BLaER1 (cell line): ENCODE measurements around the gene GALNT6.

ENCODE experiments used
- H3K27ac ChIP-seq: shearing (Covaris generic); formaldehyde crosslinking; 2 replicates; pipeline ENCODE4 v1.8.1; 2022
- H3K27me3 ChIP-seq: shearing (Covaris generic); formaldehyde crosslinking; 2 replicates; pipeline ENCODE4 v1.8.1; 2022
- H3K36me3 ChIP-seq: shearing (Covaris generic); formaldehyde crosslinking; 2 replicates; pipeline ENCODE4 v1.8.1; 2022
- H3K4me1 ChIP-seq: shearing (Covaris generic); formaldehyde crosslinking; 2 replicates; pipeline ENCODE4 v1.8.1; 2022
- H3K4me2 ChIP-seq: shearing (Covaris generic); formaldehyde crosslinking; 2 replicates; pipeline ENCODE4 v1.8.1; 2022
- H3K4me3 ChIP-seq: shearing (Covaris generic); formaldehyde crosslinking; 2 replicates; pipeline ENCODE4 v1.8.1; 2022
- H3K9ac ChIP-seq: shearing (Covaris generic); formaldehyde crosslinking; 2 replicates; pipeline ENCODE4 v1.8.1; 2022
- H3K9me3 ChIP-seq: shearing (Covaris generic); formaldehyde crosslinking; 2 replicates; pipeline ENCODE4 v1.8.1; 2022
- H4K20me1 ChIP-seq: shearing (Covaris generic); formaldehyde crosslinking; 2 replicates; pipeline ENCODE4 v1.8.1; 2022
- Cebpa-rat ChIP-seq: shearing (Covaris generic); IDR thresholded peaks from 2 replicates; pipeline ENCODE4 v1.8.1; 2022

GALNT6 gene

DNA sequence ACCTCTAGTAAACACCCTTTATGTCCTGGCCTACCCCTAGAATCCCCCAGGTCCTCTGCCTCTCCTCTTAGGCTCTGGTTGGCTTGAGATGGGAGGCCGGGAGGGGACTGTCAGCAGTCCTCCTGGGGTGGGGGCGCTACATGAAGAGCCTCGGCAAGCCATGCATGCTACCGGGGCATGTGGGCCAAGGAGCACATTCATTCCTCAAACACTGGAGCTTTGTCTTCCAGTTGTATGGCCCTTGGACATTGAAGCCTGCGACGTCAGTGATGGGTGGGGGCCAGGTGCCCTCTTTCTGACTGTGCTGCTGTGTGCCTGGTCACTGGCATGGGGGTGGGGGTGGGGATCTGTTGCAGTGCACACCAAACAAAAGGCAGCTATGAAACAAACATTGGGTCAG, 28.9 kb downstream of the GALNT6 start:
- peaks cover 15% of the 10 kb centered on the region; the same call in 1 of the 2 replicates for H3K27me3 ChIP-seq
- TF ChIP-seq Cebpa-rat, result no peak
- no peak overlapping the region for H3K9ac ChIP-seq
- no peaks in the 10 kb centered on the region for H3K36me3 ChIP-seq
- H3K4me3 ChIP-seq, result no peak overlapping the region
- H3K4me2 ChIP-seq, result no peak overlapping the region
- H3K27ac ChIP-seq, result no peak overlapping the region
- H4K20me1 ChIP-seq, result no peaks in the 10 kb centered on the region; the same call in 1 of the 2 replicates
- no peaks in the 10 kb centered on the region for H3K9me3 ChIP-seq
- H3K4me1 ChIP-seq, result peaks cover 15% of the 10 kb centered on the region

DNA sequence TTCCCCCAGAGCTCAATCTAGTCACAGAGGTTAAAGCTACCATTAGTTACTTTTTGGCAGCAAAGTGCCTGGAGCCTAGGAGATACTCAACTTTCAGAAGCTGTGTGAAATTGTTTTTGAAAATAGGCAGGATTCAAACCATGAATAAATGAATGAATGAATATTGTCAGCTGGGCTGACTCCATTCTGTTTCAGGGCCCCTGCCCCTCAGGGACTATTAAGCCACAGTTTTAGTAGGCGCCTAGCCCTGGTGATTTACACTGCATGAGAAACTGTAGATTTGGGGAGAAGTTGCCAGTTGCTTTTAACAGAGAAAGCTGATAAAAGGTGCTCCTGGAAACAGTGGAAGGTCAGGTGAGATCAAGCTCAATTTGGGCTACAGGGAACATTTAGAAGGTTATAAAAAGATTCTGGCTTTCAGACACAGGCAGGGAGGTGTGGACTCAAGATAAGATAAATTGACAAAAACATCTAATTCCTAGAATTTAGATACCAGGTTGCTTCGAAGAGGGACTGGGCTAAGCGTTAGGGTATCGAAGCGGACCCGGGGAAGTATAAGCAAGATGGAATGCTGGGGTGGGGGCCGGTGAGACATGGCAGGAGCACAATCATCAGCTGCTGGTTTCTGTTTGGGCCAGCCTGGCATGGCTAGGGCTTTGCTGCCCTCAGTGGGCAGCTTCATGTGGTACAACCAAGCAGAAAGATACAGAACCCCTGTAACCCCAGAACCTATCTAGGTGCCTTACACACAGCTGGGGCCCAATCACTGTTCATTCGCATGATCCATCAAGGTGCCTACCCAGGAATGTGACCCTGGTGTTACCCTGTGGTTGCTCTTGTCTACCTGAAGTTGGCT, 29.8 kb downstream of the GALNT6 start:
- Histone ChIP-seq H4K20me1 (no peaks in the 10 kb centered on the region; the same call in 1 of the 2 replicates), H3K9me3 (no peaks in the 10 kb centered on the region), H3K4me1 (peaks cover 21% of the 10 kb centered on the region), H3K27me3 (peaks cover 9% of the 10 kb centered on the region; the same call in 1 of the 2 replicates), H3K36me3 (no peaks in the 10 kb centered on the region), H3K4me2 (no peak overlapping the region), H3K4me3 (no peak overlapping the region), H3K9ac (no peak overlapping the region), H3K27ac (no peak overlapping the region)
- no peak for TF ChIP-seq Cebpa-rat

DNA sequence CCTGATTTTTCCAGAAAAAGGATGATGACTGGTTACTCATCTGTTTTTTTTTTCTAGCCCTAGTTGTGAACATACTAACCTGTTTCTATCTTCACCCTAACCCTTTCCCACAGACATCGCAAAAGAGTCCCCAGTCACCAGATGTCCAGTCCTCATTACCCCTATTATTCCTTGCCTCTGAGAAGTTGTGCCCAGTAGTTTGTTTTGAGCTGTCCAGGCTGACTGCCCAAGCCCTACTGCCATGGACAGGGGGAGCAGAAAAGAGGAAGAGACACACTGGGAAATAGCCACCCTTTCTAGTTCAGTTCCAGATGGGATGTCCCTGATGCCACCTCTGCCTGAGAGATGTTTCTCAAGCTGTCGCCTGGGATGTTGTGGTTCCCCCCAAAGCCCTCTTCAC, 30.9 kb downstream of the GALNT6 start:
- no peaks in the 10 kb centered on the region; the same call in 1 of the 2 replicates for H4K20me1 ChIP-seq
- H3K4me2 ChIP-seq, result no peak overlapping the region
- H3K27me3 ChIP-seq, result no peaks in the 10 kb centered on the region
- no peaks in the 10 kb centered on the region for H3K36me3 ChIP-seq
- no peak for TF ChIP-seq Cebpa-rat
- no peak overlapping the region for H3K27ac ChIP-seq
- peaks cover 21% of the 10 kb centered on the region for H3K4me1 ChIP-seq
- H3K9ac ChIP-seq, result no peak overlapping the region
- H3K4me3 ChIP-seq, result no peak overlapping the region
- H3K9me3 ChIP-seq, result no peaks in the 10 kb centered on the region

DNA sequence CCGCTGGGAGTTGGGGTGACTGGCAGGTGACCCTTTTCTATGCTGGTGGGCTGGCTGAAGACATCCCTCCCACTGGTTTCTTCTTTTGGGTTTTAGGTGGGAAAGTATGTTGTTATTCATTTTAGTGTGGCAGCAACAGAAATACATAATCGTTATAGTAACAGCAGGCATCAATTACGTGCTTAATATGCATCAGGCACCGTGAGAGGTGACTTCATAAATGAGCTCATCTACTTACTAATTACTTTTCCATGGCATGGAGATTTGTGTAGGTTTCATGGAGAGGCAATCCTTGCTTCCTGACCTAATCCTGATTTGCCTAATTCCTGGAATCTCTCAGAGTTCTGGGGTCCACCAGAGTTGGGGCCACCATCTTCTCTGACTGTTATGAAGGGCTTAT, 31.4 kb downstream of the GALNT6 start:
- Histone ChIP-seq H3K4me1 (peaks cover 21% of the 10 kb centered on the region), H3K36me3 (no peaks in the 10 kb centered on the region), H3K27ac (no peak overlapping the region), H3K9ac (no peak overlapping the region), H3K9me3 (no peaks in the 10 kb centered on the region), H3K4me2 (no peak overlapping the region), H4K20me1 (no peaks in the 10 kb centered on the region), H3K4me3 (no peak overlapping the region), H3K27me3 (no peaks in the 10 kb centered on the region)
- TF ChIP-seq Cebpa-rat, result no peak

DNA sequence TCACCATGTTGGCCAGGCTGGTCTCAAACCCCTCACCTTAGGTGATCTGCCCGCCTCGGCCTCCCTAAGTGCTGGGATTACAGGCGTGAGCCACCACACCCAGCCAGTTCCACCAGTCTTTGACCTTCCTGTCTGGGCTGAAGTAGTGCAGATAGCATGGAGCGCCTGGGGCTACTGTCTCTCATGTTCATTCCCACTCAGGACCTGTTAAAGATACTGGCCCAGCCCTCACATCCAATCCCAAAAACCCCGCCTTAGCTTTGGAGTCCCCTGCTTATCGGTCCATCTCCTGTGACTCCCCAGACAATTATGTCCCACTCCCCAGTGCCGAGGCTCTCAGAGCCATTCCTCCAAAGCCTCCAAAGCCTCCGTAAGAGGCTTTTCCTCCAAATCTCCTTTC, 32.7 kb downstream of the GALNT6 start:
- H3K9me3 ChIP-seq, result no peaks in the 10 kb centered on the region
- no peak overlapping the region for H3K4me3 ChIP-seq
- peaks cover 21% of the 10 kb centered on the region for H3K4me1 ChIP-seq
- no peak for TF ChIP-seq Cebpa-rat
- no peaks in the 10 kb centered on the region for H3K36me3 ChIP-seq
- no peaks in the 10 kb centered on the region for H4K20me1 ChIP-seq
- no peak overlapping the region for H3K9ac ChIP-seq
- H3K27me3 ChIP-seq, result no peaks in the 10 kb centered on the region
- no peak overlapping the region; the same call in 1 of the 2 replicates for H3K4me2 ChIP-seq
- no peak overlapping the region for H3K27ac ChIP-seq

DNA sequence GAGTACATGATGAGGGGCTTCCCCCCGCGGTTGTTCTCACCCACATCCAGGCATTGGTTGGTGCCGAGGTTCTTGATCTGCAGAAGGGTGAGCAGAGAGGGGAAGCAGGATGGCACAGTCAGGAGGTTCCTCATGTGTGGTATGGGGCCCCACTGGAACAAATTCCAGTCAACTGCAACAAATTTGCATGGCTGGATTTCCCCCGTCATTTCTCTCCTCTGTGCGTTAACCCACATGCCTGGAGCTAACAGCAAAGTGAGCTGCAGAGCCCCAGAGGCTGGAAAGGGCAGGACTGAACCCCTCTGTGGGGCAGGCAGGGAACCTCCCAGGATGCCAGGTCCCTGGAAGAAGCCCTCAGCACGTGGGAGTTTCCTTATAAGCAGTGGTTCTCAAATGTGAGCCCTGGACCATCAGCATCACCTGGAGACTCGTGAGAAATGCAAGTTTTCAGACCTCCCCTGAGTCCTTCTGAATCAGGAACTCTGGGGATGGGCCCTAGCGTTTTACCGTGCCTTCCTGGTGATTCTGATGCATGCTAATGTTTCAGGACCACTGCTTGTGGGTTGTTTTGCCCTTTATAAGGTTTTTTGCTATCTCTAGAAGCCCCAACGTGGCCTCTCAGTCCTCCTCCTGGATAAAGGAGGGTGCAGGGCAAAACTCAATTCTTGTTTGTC, 33.7 kb downstream of the GALNT6 start:
- H3K9me3 ChIP-seq, result no peaks in the 10 kb centered on the region
- H3K9ac ChIP-seq, result no peak overlapping the region
- no peaks in the 10 kb centered on the region for H4K20me1 ChIP-seq
- no peaks in the 10 kb centered on the region for H3K36me3 ChIP-seq
- no peak for TF ChIP-seq Cebpa-rat
- peak overlapping the region; percentile 76 for H3K4me2 ChIP-seq
- H3K27ac ChIP-seq, result no peak overlapping the region
- H3K27me3 ChIP-seq, result no peaks in the 10 kb centered on the region
- H3K4me3 ChIP-seq, result no peak overlapping the region
- H3K4me1 ChIP-seq, result peaks cover 21% of the 10 kb centered on the region

DNA sequence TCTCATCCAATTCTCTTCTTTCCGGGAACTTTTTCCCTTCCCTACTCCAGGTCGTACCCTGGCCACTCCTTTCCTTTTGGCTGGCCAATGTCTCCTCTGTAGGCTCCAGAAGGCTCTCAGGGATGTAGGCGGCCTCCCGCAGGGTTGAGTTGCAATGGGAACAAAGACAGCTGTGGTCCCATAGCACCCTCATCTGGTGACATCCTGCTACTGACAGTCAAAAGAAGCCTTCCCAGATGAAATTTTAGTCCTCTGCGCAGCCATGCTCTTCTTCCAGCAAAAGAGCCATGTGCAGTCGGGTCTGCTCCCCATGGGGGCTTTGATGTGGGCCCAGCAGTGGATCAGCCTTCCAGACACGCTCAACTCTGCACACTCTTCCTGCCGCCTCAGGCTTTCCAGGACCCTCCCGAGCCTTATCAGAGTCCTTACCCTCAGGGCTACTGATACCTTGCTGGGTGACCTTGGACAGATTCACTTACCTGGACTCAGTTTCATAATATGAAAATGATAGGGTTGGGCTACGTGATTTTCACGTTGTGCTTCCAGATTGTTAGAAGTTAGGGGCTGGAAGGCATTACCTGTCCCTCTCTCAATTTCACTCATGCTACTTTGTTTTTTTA, 39.2 kb downstream of the GALNT6 start:
- Histone ChIP-seq H3K27me3 (no peaks in the 10 kb centered on the region), H3K27ac (no peak overlapping the region), H4K20me1 (no peaks in the 10 kb centered on the region), H3K4me1 (peaks cover 5% of the 10 kb centered on the region), H3K9ac (no peak overlapping the region), H3K4me2 (no peak overlapping the region), H3K9me3 (no peaks in the 10 kb centered on the region), H3K36me3 (no peaks in the 10 kb centered on the region), H3K4me3 (no peak overlapping the region)
- no peak for TF ChIP-seq Cebpa-rat

DNA sequence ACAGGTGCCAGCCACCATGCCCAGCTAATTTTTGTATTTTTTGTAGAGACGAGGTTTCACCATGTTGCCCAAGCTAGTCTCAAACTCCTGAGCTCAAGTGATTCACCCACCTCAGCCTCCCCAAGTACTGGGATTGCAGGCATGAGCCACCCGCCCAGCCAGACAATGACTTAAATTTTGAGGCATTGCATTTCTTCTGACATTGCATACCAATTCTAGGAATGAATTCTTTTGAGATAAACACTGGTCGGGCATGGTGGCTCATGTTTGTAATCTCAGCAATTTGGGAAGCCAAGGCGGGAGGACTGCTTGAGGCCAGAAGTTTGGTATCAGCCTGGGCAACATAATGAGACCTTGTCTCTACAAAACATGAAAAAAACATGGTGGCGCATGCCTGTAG, 42.2 kb downstream of the GALNT6 start:
- no peaks in the 10 kb centered on the region for H4K20me1 ChIP-seq
- no peak for TF ChIP-seq Cebpa-rat
- no peak overlapping the region for H3K4me2 ChIP-seq
- H3K27me3 ChIP-seq, result no peaks in the 10 kb centered on the region
- H3K36me3 ChIP-seq, result no peaks in the 10 kb centered on the region
- no peak overlapping the region for H3K27ac ChIP-seq
- no peaks in the 10 kb centered on the region for H3K4me1 ChIP-seq
- H3K9me3 ChIP-seq, result no peaks in the 10 kb centered on the region
- H3K9ac ChIP-seq, result no peak overlapping the region
- no peak overlapping the region for H3K4me3 ChIP-seq

DNA sequence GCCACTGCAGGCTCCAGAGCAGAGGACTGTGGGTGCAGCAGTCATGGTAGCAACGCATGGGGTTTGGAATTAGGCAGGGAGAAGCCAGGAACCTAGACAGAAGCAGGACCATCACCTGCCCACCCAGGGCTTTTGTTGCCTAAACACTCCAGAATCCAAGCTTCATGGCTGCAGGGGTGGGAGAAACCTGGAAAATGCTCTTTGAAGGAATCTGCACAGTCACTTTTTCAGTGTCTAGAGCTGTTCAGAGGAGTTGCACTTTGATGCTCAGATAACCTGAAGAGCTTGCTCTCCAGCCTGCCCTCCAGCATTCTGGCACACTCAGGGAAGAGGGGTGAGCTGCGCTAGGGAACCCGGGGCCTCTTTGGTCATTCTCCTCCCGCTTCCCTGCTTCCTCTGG, 43.1 kb downstream of the GALNT6 start:
- no peaks in the 10 kb centered on the region for H4K20me1 ChIP-seq
- no peaks in the 10 kb centered on the region for H3K36me3 ChIP-seq
- no peaks in the 10 kb centered on the region for H3K9me3 ChIP-seq
- no peak overlapping the region for H3K4me3 ChIP-seq
- H3K9ac ChIP-seq, result no peak overlapping the region
- no peaks in the 10 kb centered on the region for H3K4me1 ChIP-seq
- H3K27ac ChIP-seq, result no peak overlapping the region
- no peaks in the 10 kb centered on the region for H3K27me3 ChIP-seq
- H3K4me2 ChIP-seq, result no peak overlapping the region
- TF ChIP-seq Cebpa-rat, result no peak

DNA sequence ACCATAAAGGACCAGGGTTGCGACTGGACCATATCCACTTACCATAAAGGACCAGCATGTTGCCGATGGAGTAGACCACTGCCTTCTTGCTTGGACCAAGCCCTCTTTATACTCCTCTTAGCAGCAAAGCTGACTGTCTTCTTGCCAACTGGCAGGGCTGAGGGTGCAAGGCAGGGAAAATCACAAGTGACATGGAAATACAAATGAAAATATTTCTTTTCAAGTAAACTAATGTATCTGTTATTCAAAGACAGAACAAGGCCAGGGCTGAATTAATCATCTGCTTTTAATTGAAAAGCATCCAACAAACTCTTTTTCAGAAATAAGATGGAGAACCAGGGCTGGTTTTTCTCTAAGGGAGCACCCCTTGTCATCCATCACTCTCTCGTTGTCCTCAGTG, 44.6 kb downstream of the GALNT6 start, which contains the start of gene CELA1:
Gene CELA1, minus strand, starts transcription at position 99 of the 400 bp plus-strand sequence. Its CDS starts 41 bp downstream, at position 58.
- no peak within 1 kb of the TSS for H3K9ac ChIP-seq
- H4K20me1 ChIP-seq, result no peaks in the 10 kb centered on the region
- H3K4me3 ChIP-seq, result no peak within 1 kb of the TSS
- no peak within 1 kb of the TSS for H3K27ac ChIP-seq
- H3K27me3 ChIP-seq, result no peaks in the 10 kb centered on the region
- H3K9me3 ChIP-seq, result no peaks in the 10 kb centered on the region
- H3K36me3 ChIP-seq, result no peaks in the 10 kb centered on the region
- H3K4me1 ChIP-seq, result no peaks in the 10 kb centered on the region
- no peak within 1 kb of the TSS; the same call in 1 of the 2 replicates for H3K4me2 ChIP-seq
- no peak for TF ChIP-seq Cebpa-rat
